CD4-positive, alpha-beta memory T cell (primary cell): Measurements from ENCODE around the gene TEPSIN. TPM values are rescaled to one million over a fixed set of nuclear protein-coding genes. Genes with fewer than 3 reads are reported as not detected.

ENCODE experiments used
- CTCF ChIA-PET: fragments of 350-600 bp; sonication (Branson Sonifier 250); formaldehyde crosslinking; loops from one replicate; lab custom pipeline; 2021; ENCODE audit warnings: inconsistent platforms; ENCODE audit not compliant: partially characterized antibody; lab: Charles Lee
- POLR2A ChIA-PET: fragments of 350-600 bp; sonication (Branson Sonifier 250); formaldehyde crosslinking; loops from one replicate; lab custom pipeline; 2021; ENCODE audit not compliant: partially characterized antibody; lab: Charles Lee
- DNase-seq, 5 donors: peaks; one replicate each; pipeline versions ENCODE4 v3.0.0 to v3.0.0-alpha.2; 2020 to 2022; ENCODE audit warnings: mixed read lengths in 1 of 5
- H3K27ac ChIP-seq: one replicate; pipeline ENCODE4 v1.7.0; 2013; ENCODE audit warnings: low read depth, low read length
- H3K27me3 ChIP-seq: 2 replicates; pipeline ENCODE4 v1.7.0; 2013; ENCODE audit warnings: mild to moderate bottlenecking, low read length, moderate library complexity; ENCODE audit not compliant: insufficient read depth
- H3K36me3 ChIP-seq: 2 replicates; pipeline ENCODE4 v1.7.0; 2013; ENCODE audit warnings: mild to moderate bottlenecking, low read length, moderate library complexity; ENCODE audit not compliant: insufficient read depth
- H3K4me1 ChIP-seq: 2 replicates; pipeline ENCODE4 v1.7.0; 2013; ENCODE audit warnings: mild to moderate bottlenecking, low read length, moderate library complexity; ENCODE audit not compliant: insufficient read depth
- H3K4me3 ChIP-seq, 2 donors: one replicate each; pipeline ENCODE4 v1.7.0; 2013; ENCODE audit warnings: low read length in 2 of 2, mild to moderate bottlenecking in 1 of 2
- H3K9me3 ChIP-seq, 2 donors: one replicate each; pipeline ENCODE4 v1.7.0; 2013; ENCODE audit warnings: low read length in 2 of 2, control low read depth in 1 of 2; ENCODE audit not compliant: control insufficient read depth in 1 of 2
- H3K27ac Mint-ChIP-seq, 7 donors: one replicate each; pipeline ENCODE4 v1.8.0; 2020 to 2021; ENCODE audit warnings: mixed read lengths in 7 of 7, mild to moderate bottlenecking in 6 of 7, inconsistent platforms in 3 of 7, moderate library complexity in 3 of 7
- H3K27me3 Mint-ChIP-seq, 2 donors: one replicate each; pipeline ENCODE4 v1.8.0; 2020 to 2021; ENCODE audit warnings: mixed read lengths in 2 of 2
- H3K36me3 Mint-ChIP-seq, 2 donors: one replicate each; pipeline ENCODE4 v1.8.0; 2020 to 2021; ENCODE audit warnings: mixed read lengths in 2 of 2, inconsistent platforms in 1 of 2, mild to moderate bottlenecking in 1 of 2
- H3K4me1 Mint-ChIP-seq, 4 donors: one replicate each; pipeline ENCODE4 v1.8.0; 2020 to 2021; ENCODE audit warnings: mixed read lengths in 4 of 4, mild to moderate bottlenecking in 1 of 4
- H3K4me3 Mint-ChIP-seq, 8 donors: one replicate each; pipeline ENCODE4 v1.8.0; 2020 to 2021; ENCODE audit warnings: mixed read lengths in 8 of 8, mild to moderate bottlenecking in 7 of 8, moderate library complexity in 6 of 8, inconsistent platforms in 3 of 8
- H3K9me3 Mint-ChIP-seq, 8 donors: one replicate each; pipeline ENCODE4 v1.8.0; 2020 to 2021; ENCODE audit warnings: mixed read lengths in 8 of 8, mild to moderate bottlenecking in 5 of 8, inconsistent platforms in 3 of 8, moderate library complexity in 1 of 8
- intact Hi-C: fragments of 100-400 bp; cut with micrococcal nuclease; formaldehyde crosslinking; loops from one replicate; pipeline ENCODE4 v1.15.1; 2023
- polyA plus RNA-seq, 2 donors: library from polyadenylated mRNA; unstranded; fragments of 300-500 nt; fragmentation: Illumina TruSeq; gene quantifications; one replicate each; pipeline ENCODE4 v1.2.3, GENCODE V29; 2021
- total RNA-seq, 2 experiments: library from RNA; stranded (reverse); gene quantifications; one replicate each; pipeline ENCODE4 v1.2.3, GENCODE V29; 2021

Gene TEPSIN
- total and polyA plus RNA-seq, 4 experiments from 2014 or later = 2.0 to 126 (median 58.1) TPM

DNA sequence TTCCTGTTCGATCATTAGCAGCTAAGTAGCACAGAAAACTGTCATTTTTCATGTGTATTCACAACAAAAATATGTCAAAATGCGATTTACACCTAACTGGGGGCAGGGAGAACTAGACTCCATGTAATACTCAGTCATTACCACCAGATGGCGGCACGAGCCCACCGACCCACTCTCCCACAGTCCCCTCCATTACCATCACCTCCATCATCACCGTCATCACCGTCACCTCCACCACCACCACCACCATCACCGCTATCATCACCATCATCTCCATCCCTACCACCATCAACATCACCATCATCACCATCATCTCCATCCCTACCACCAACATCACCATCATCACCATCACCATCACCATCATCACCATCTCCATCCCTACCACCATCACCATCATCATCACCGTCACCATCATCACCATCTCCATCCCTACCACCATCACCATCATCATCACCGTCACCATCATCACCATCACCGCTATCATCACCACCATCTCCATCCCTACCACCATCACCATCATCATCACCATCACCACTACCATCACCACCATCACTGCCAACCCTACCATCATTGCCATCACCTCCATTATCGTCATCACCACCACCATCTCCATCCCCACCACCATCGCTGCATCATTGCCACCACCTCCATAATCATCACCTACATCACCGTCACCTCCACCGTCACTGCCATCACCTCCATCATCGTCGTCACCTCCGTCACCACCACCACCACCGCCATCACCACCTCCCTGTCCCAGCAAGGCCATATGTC lies 14.7 kb upstream of the TEPSIN start:
- POLR2A ChIA-PET = interaction anchor here (0.5 to 1.9 kb wide), 3 partner anchors 231 to 248 kb away, joined by 3 to 6 read pairs (median 4); no protein-coding TSS in a partner anchor
- H3K27ac Mint-ChIP-seq = peak overlapping the region; percentile 12 to 85 (median 28)
- peaks cover 11 to 25% of the 10 kb centered on the region in 2 donors for H3K36me3 Mint-ChIP-seq
- no peaks in the 10 kb centered on the region for H3K9me3 ChIP-seq
- intact Hi-C loops = loop anchor here (1.0 to 5.0 kb wide), 4 partner anchors 43 to 348 kb away; no protein-coding TSS in a partner anchor
- CTCF ChIA-PET = interaction anchor here (0.8 to 2.2 kb wide), 14 partner anchors 15 to 347 kb away, joined by 3 to 20 read pairs (median 4); partner anchors contain the start of genes NDUFAF8, SLC38A10 and TEPSIN
- no peak overlapping the region for H3K27ac ChIP-seq
- H3K4me1 ChIP-seq = no peaks in the 10 kb centered on the region
- no peak overlapping the region for H3K4me3 ChIP-seq
- H3K27me3 Mint-ChIP-seq = no peaks in the 10 kb centered on the region
- peak; percentile 55 to 64 (median 62) for DNase-seq
- peak overlapping the region in 1 of 8 donors; percentile 29 for H3K4me3 Mint-ChIP-seq
- peaks cover 7 to 11% (median 8%) of the 10 kb centered on the region in 4 donors for H3K4me1 Mint-ChIP-seq
- H3K27me3 ChIP-seq = no peaks in the 10 kb centered on the region
- H3K36me3 ChIP-seq = peaks cover 28% of the 10 kb centered on the region
- no peaks in the 10 kb centered on the region for H3K9me3 Mint-ChIP-seq

DNA sequence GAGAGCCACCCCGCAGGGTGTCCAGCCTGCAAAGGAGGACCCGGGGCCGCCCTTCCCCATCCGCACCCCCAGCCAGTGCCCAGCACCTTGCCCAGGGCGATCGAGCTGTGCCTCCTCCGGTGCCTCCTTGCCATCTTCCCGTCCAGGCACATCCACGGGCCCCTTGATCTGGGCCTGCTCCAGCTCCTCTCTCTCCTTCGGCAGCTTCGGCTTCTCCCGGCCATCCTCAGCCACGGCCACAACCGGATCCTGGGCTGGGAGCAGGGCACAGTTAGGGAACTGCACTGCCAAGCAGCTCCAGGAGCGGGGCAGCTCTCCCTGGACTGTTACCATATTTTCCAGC lies 14.1 kb upstream of the TEPSIN start:
- H3K27me3 Mint-ChIP-seq = no peaks in the 10 kb centered on the region
- no peaks in the 10 kb centered on the region for H3K9me3 ChIP-seq
- H3K4me3 Mint-ChIP-seq = no peak overlapping the region
- H3K4me1 ChIP-seq = no peaks in the 10 kb centered on the region
- no peak overlapping the region for H3K27ac ChIP-seq
- CTCF ChIA-PET = interaction anchor here (0.7 to 2.1 kb wide), 13 partner anchors 14 to 348 kb away, joined by 3 to 20 read pairs (median 4); partner anchors contain the start of genes NDUFAF8, SLC38A10 and TEPSIN
- H3K36me3 Mint-ChIP-seq = peaks cover 11 to 25% of the 10 kb centered on the region in 2 donors
- H3K27me3 ChIP-seq = no peaks in the 10 kb centered on the region
- peaks cover 28% of the 10 kb centered on the region for H3K36me3 ChIP-seq
- peaks cover 7 to 11% (median 8%) of the 10 kb centered on the region in 4 donors for H3K4me1 Mint-ChIP-seq
- intact Hi-C loops = loop anchor here (1.0 to 5.0 kb wide), 4 partner anchors 43 to 348 kb away; no protein-coding TSS in a partner anchor
- H3K27ac Mint-ChIP-seq = peak overlapping the region in 3 of 7 donors; percentile 12 to 62 (median 43)
- POLR2A ChIA-PET = interaction anchor here (1.2 kb wide), 1 partner anchor 232 kb away, joined by 4 read pairs; no protein-coding TSS in a partner anchor
- no peak for DNase-seq
- no peak overlapping the region for H3K4me3 ChIP-seq
- H3K9me3 Mint-ChIP-seq = no peaks in the 10 kb centered on the region

DNA sequence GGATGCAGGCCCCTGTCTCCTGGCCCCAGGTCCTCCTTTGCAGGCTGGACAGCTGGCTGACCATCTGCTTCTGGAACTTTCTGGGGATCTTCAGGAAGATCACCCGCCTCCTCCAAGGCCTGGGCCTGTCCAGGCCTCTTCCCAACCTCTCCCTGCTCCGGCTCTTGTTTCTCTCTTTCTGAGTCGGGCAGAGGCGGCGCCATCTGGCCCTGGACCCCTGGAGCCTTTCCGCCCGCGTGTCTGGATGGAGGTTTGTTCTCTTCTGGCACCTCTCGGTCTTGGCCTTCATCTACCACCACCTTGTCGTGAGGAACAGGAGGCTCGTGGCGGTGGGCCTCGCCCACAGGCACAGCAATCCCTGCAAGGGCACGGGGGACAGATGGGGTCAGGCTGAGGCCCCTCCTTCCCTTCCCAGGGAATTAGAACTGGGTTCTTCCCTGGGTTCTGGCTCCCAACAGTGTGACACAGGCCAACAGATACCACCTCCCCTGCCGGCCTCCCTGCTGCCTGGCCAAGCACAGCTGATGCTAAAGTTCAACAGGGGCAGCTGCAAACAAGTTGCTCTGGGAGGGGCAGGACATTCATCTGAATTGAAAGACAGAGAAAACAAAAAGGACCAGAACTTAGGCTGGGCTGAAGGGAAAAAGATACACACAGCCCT lies 13.6 kb upstream of the TEPSIN start:
- DNase-seq = no peak
- Mint-ChIP-seq H3K27ac (no peak overlapping the region), H3K4me1 (peaks cover 7 to 11% (median 8%) of the 10 kb centered on the region in 4 donors), H3K9me3 (no peaks in the 10 kb centered on the region), H3K4me3 (no peak overlapping the region), H3K27me3 (no peaks in the 10 kb centered on the region), H3K36me3 (peaks cover 11 to 25% of the 10 kb centered on the region in 2 donors)
- Histone ChIP-seq H3K9me3 (no peaks in the 10 kb centered on the region), H3K4me3 (no peak overlapping the region), H3K27me3 (no peaks in the 10 kb centered on the region), H3K4me1 (no peaks in the 10 kb centered on the region), H3K36me3 (peaks cover 28% of the 10 kb centered on the region), H3K27ac (no peak overlapping the region)
- CTCF ChIA-PET = interaction anchor here (0.7 to 2.1 kb wide), 13 partner anchors 14 to 348 kb away, joined by 3 to 20 read pairs (median 4); partner anchors contain the start of genes NDUFAF8, SLC38A10 and TEPSIN
- POLR2A ChIA-PET = interaction anchor here (1.2 kb wide), 1 partner anchor 232 kb away, joined by 4 read pairs; no protein-coding TSS in a partner anchor
- intact Hi-C loops = loop anchor here (5.0 kb wide), 1 partner anchor 285 kb away; no protein-coding TSS in a partner anchor

DNA sequence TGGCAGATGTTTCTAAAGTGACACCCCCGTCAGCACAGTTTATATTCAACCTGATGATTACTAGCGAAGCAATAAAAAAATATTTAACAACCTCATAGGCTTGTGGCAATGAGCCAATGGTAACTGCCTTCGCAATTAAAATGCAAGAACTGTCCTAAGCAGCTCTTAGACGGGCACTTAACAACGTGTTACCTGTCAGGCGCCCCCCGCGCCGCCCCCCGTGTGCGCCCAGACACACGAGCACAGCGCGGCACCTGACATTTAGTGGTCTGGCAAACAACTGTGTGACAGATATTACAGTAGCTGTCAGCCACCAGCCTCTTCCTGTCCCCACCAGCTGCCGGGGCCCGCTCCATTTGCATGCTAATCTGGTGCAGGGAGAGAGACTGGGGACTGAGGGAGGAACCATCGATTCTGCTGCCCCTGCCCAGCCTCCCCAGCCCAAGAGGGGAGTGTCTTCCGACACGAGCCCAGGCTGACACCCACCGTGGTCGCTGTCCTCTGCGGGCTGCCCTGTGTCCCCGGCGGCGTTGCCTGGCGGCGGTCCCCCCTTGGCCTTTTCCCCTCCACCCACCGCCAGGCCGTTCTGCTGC lies 12.9 kb upstream of the TEPSIN start:
- DNase-seq = no peak
- Mint-ChIP-seq H3K4me1 (peaks cover 8 to 11% (median 8%) of the 10 kb centered on the region in 4 donors), H3K9me3 (peaks cover 0 to 1% (median 0%) of the 10 kb centered on the region in 8 donors), H3K27me3 (no peaks in the 10 kb centered on the region), H3K4me3 (no peak overlapping the region), H3K27ac (no peak overlapping the region), H3K36me3 (peaks cover 11 to 23% of the 10 kb centered on the region in 2 donors)
- Histone ChIP-seq H3K27ac (no peak overlapping the region), H3K36me3 (peaks cover 28% of the 10 kb centered on the region), H3K4me3 (no peak overlapping the region), H3K27me3 (no peaks in the 10 kb centered on the region), H3K4me1 (no peaks in the 10 kb centered on the region), H3K9me3 (no peaks in the 10 kb centered on the region)
- ChIA-PET CTCF (interaction anchor here (1.8 kb wide), 1 partner anchor 44 kb away, joined by 9 read pairs; the partner anchor contains the start of gene SLC38A10), POLR2A (no interaction called here)
- intact Hi-C loops = loop anchor here (5.0 kb wide), 1 partner anchor 285 kb away; no protein-coding TSS in a partner anchor

DNA sequence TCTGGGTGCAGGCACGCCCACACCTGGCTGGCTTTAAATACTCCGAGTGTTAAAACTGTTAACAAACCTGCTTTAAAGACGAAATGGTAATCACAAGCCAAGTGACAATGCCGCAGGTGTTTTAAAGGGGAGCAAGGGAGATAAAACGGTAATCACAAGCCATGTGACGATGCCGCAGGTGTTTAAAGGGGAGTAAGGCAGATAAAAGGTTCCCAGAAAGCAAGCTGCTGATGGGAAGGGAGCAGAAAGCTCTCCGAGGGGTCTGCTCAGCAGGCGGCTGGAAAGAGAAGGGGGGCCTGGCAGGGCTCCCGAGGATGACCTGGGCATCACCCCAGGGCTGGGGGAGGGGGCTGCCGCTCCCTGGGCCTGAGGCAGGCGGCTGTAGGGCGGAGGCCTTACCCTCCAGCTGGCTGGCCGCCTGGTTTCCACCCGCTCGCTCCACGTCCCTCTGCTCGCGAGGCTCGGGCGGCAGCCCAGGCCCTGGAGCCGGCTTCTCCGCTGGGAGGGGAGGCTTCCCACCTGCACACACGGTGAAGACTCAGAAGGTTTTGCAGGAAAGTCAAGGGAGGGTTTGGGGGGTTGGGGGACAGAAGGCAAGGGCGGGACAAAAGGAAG lies 12.3 kb upstream of the TEPSIN start:
- Histone ChIP-seq H3K36me3 (peaks cover 28% of the 10 kb centered on the region), H3K27me3 (no peaks in the 10 kb centered on the region), H3K27ac (no peak overlapping the region), H3K4me1 (no peaks in the 10 kb centered on the region), H3K9me3 (no peaks in the 10 kb centered on the region), H3K4me3 (no peak overlapping the region)
- CTCF ChIA-PET = interaction anchor here (0.9 kb wide), 1 partner anchor 350 kb away, joined by 3 read pairs; no protein-coding TSS in a partner anchor
- POLR2A ChIA-PET = interaction anchor here (1.5 kb wide), 1 partner anchor 233 kb away, joined by 4 read pairs; no protein-coding TSS in a partner anchor
- intact Hi-C loops = loop anchor here (5.0 kb wide), 1 partner anchor 286 kb away; no protein-coding TSS in a partner anchor
- peaks cover 0 to 1% (median 0%) of the 10 kb centered on the region in 8 donors for H3K9me3 Mint-ChIP-seq
- no peaks in the 10 kb centered on the region for H3K27me3 Mint-ChIP-seq
- H3K4me3 Mint-ChIP-seq = no peak overlapping the region
- DNase-seq = no peak
- peaks cover 11 to 23% of the 10 kb centered on the region in 2 donors for H3K36me3 Mint-ChIP-seq
- peaks cover 8 to 11% (median 9%) of the 10 kb centered on the region in 4 donors for H3K4me1 Mint-ChIP-seq
- no peak overlapping the region for H3K27ac Mint-ChIP-seq
